ENCODE measurements around the gene GTF3C5.

Gene GTF3C5

GRCh38 chr9:132991351-132992300, 39.2 kb upstream of the GTF3C5 start:
- no peak for ATAC-seq
- no peak for TF ChIP-seq ZFP3 (CRISPR knock-in tag; IDR thresholded peaks at IDR 0.05)
- no peak for TF ChIP-seq TOX (CRISPR knock-in tag; IDR thresholded peaks at IDR 0.05; ENCODE audit: borderline replicate concordance)
- no peak for TF ChIP-seq CSDC2 (CRISPR knock-in tag; IDR thresholded peaks at IDR 0.05)
- no peak for TF ChIP-seq ZNF565 (CRISPR knock-in tag; conservative IDR thresholded peaks at IDR 0.05; ENCODE audit: low read depth)
- no peak for TF ChIP-seq RARB (CRISPR knock-in tag; IDR thresholded peaks at IDR 0.05)
- no peak for TF ChIP-seq ESRRG (CRISPR knock-in tag; IDR thresholded peaks at IDR 0.05)
- no peak for TF ChIP-seq ISL1 (CRISPR knock-in tag; IDR thresholded peaks at IDR 0.05)
- TF ChIP-seq TSHZ2 (CRISPR knock-in tag; IDR thresholded peaks at IDR 0.05): no peak
- TF ChIP-seq, protein P1, sequence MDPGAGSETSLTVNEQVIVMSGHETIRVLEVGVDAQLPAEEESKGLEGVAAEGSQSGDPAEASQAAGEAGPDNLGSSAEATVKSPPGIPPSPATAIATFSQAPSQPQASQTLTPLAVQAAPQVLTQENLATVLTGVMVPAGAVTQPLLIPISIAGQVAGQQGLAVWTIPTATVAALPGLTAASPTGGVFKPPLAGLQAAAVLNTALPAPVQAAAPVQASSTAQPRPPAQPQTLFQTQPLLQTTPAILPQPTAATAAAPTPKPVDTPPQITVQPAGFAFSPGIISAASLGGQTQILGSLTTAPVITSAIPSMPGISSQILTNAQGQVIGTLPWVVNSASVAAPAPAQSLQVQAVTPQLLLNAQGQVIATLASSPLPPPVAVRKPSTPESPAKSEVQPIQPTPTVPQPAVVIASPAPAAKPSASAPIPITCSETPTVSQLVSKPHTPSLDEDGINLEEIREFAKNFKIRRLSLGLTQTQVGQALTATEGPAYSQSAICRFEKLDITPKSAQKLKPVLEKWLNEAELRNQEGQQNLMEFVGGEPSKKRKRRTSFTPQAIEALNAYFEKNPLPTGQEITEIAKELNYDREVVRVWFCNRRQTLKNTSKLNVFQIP (CRISPR knock-in tag; IDR thresholded peaks at IDR 0.05; ENCODE audit: borderline replicate concordance, low read depth): no peak
- TF ChIP-seq CREB5 (CRISPR knock-in tag; IDR thresholded peaks at IDR 0.05; ENCODE audit: low read depth): no peak
- no peak for TF ChIP-seq PPARA (CRISPR knock-in tag; IDR thresholded peaks at IDR 0.05; ENCODE audit: borderline replicate concordance)
- TF ChIP-seq ZFP30 (CRISPR knock-in tag; IDR thresholded peaks at IDR 0.05): no peak
- no peak for TF ChIP-seq SNAI2 (CRISPR knock-in tag; IDR thresholded peaks at IDR 0.05)
- no peak for TF ChIP-seq GLIS3 (CRISPR knock-in tag; IDR thresholded peaks at IDR 0.05)
- TF ChIP-seq ARNTL (CRISPR knock-in tag; IDR thresholded peaks at IDR 0.05; ENCODE audit: borderline replicate concordance, low read depth): no peak

- no peak for TF ChIP-seq CSDC2 (CRISPR knock-in tag; IDR thresholded peaks at IDR 0.05)
- no peak for ATAC-seq
Measured at GRCh38 chr9:132993511-132993939, 37.3 kb upstream of the GTF3C5 start.

GRCh38 chr9:132994410-132995120, 36.2 kb upstream of the GTF3C5 start:
- no peak for TF ChIP-seq CSRNP3 (CRISPR knock-in tag; IDR thresholded peaks at IDR 0.05)
- TF ChIP-seq ZNF8 (CRISPR knock-in tag; IDR thresholded peaks at IDR 0.05): no peak
- TF ChIP-seq, protein P2, sequence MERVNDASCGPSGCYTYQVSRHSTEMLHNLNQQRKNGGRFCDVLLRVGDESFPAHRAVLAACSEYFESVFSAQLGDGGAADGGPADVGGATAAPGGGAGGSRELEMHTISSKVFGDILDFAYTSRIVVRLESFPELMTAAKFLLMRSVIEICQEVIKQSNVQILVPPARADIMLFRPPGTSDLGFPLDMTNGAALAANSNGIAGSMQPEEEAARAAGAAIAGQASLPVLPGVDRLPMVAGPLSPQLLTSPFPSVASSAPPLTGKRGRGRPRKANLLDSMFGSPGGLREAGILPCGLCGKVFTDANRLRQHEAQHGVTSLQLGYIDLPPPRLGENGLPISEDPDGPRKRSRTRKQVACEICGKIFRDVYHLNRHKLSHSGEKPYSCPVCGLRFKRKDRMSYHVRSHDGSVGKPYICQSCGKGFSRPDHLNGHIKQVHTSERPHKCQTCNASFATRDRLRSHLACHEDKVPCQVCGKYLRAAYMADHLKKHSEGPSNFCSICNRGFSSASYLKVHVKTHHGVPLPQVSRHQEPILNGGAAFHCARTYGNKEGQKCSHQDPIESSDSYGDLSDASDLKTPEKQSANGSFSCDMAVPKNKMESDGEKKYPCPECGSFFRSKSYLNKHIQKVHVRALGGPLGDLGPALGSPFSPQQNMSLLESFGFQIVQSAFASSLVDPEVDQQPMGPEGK (CRISPR knock-in tag; IDR thresholded peaks at IDR 0.05; ENCODE audit: borderline replicate concordance): no peak
- TF ChIP-seq OSR1 (CRISPR knock-in tag; IDR thresholded peaks at IDR 0.05): no peak
- no peak for TF ChIP-seq CREB5 (CRISPR knock-in tag; IDR thresholded peaks at IDR 0.05; ENCODE audit: low read depth)
- no peak for ATAC-seq

Measured in SK-N-SH treated with all-trans-retinoic acid at 6 μM for 48 hours (cell line).